Pancreas (tissue), 10 donors: ENCODE results near the gene AZU1. TPM values are rescaled to one million over a fixed set of nuclear protein-coding genes. Genes with fewer than 3 reads are reported as not detected.

Experiments used
- ATAC-seq, 4 donors: fragments of 200-7000 bp; cut with Tn5 transposase; one replicate each; pipeline versions ENCODE4 v1.8.0 to v1.9.1; 2020; ENCODE audit warnings: mild to moderate bottlenecking in 4 of 4, moderate library complexity in 4 of 4
- DNase-seq, 6 donors: peaks; one replicate each; pipeline ENCODE4 v3.0.0-alpha.2; 2020
- FAIRE-seq: peaks from 2 replicates; lab custom pipeline; 2012; peaks lifted over from hg19 to GRCh38; lab: Jason Lieb, UNC
- H3K27ac ChIP-seq, 4 donors: fragments of 200-600 bp; sonication (generic); 1 replicate in 3 of 4; 2 replicates in 1 of 4; pipeline versions ENCODE4 v1.5.0 to v1.8.0; 2020
- H3K27me3 ChIP-seq, 4 donors: fragments of 200-600 bp; one replicate each; pipeline ENCODE4 v1.8.0; 2021
- H3K36me3 ChIP-seq, 3 donors: fragments of 200-600 bp; sonication (generic) in 1 of 3; one replicate each; pipeline versions ENCODE4 v1.5.0 to v1.8.0; 2020 to 2021
- H3K4me1 ChIP-seq, 3 donors: fragments of 200-600 bp; one replicate each; pipeline ENCODE4 v1.8.0; 2021
- H3K4me3 ChIP-seq, 4 donors: fragments of 200-600 bp; sonication (generic) in 2 of 4; one replicate each; pipeline versions ENCODE4 v1.5.0 to v1.8.0; 2020 to 2021
- H3K9me3 ChIP-seq, 4 donors: fragments of 200-600 bp; one replicate each; pipeline ENCODE4 v1.8.0; 2021
- CTCF ChIP-seq, 4 donors: fragments of 200-600 bp; sonication (generic) in 3 of 4; IDR thresholded peaks; one replicate each; pipeline versions ENCODE4 v1.5.0 to v1.8.0; 2021; ENCODE audit warnings: antibody characterized with exemption in 4 of 4
- WGBS, 2 donors: extraction: QIAGEN DNeasy Blood & Tissue Kit; methylation state at CpG; one replicate each; pipeline ENCODE4 v1.1.7; 2013; 5-methylcytosine and 5-hydroxymethylcytosine counted together
- intact Hi-C, 3 donors: fragments of 100-400 bp; cut with DNase I; formaldehyde crosslinking; loops; one replicate each; pipeline versions ENCODE4 v1.11.1 to v1.14.2; 2022
- polyA plus RNA-seq, 2 donors: library from polyadenylated mRNA; stranded (reverse); fragments of 200-250 nt; gene quantifications; one replicate each; pipeline ENCODE4 v1.2.3, GENCODE V29; 2013
- total RNA-seq, 6 donors: library from RNA; stranded (reverse); fragmentation: NEBNext Ultra II Directional in 4 of 6; extraction: Animal tissue kit (Norgen Biotek cat#: 25700) in 4 of 6; gene quantifications; one replicate each; pipeline versions ENCODE4 v1.2.1 to v1.2.4, GENCODE V29; 2021 to 2023
- donor health status: healthy with polysubstance abuse.
- donor health status: DM: no; HTN: no; CAD: no; lungs with moderate emphysema.
- donor health status: DM: no; HTN: no; CAD: no.
- donor health status: control.
- donor health status: control.
- donor health status: Bipolar disorder and iron deficiency.
- donor health status: DM: yes; HTN: yes; CAD: no.
- donor health status: DM: no; HTN: no; CAD: no.
- donor health status: DM: no; HTN: no; CAD: no.
- donor health status: DM: yes; HTN: yes; CAD: no.

AZU1 gene
- total and polyA plus RNA-seq, 8 donors, result 0.35 TPM; not detected in 7

GRCh38 chr19:872266-872951 lies 44.8 kb downstream of the AZU1 start:
- ATAC-seq, result peak in 1 of 4 donors; percentile 43
- no peaks in the 10 kb centered on the region for H3K9me3 ChIP-seq
- H3K4me3 ChIP-seq, result no peak overlapping the region
- no peaks in the 10 kb centered on the region for H3K27me3 ChIP-seq
- H3K4me1 ChIP-seq, result no peaks in the 10 kb centered on the region
- 84 to 90% methylated on average over 27 of the region's 27 CpGs for WGBS, 2 donors
- no peak for FAIRE-seq
- peak in 2 of 6 donors; percentile 58 to 83 for DNase-seq
- TF ChIP-seq CTCF (IDR thresholded peaks at IDR 0.05), result no peak
- H3K27ac ChIP-seq, result no peak overlapping the region
- intact Hi-C loops, result no loop called here
- H3K36me3 ChIP-seq, result peaks cover 0 to 33% (median 4%) of the 10 kb centered on the region in 3 donors

- DNase-seq, result no peak
- TF ChIP-seq CTCF (IDR thresholded peaks at IDR 0.05), result no peak
- FAIRE-seq, result no peak
- H3K4me1 ChIP-seq, result no peaks in the 10 kb centered on the region
- H3K9me3 ChIP-seq, result no peaks in the 10 kb centered on the region
- H3K27ac ChIP-seq, result no peak overlapping the region
- peaks cover 0 to 29% (median 4%) of the 10 kb centered on the region in 3 donors for H3K36me3 ChIP-seq
- H3K4me3 ChIP-seq, result no peak overlapping the region
- H3K27me3 ChIP-seq, result no peaks in the 10 kb centered on the region
- intact Hi-C loops, result no loop called here
- ATAC-seq, result no peak
- WGBS, 2 donors, result 81 to 100% methylated on average over 4 to 13 of the region's 13 CpGs
These were observed 45.4 kb downstream of the AZU1 start for GRCh38 chr19:873084-873483.

- intact Hi-C loops, result no loop called here
- Histone ChIP-seq H3K36me3 (peaks cover 0 to 24% (median 0%) of the 10 kb centered on the region in 3 donors), H3K4me3 (no peak overlapping the region), H3K27ac (no peak overlapping the region), H3K4me1 (no peaks in the 10 kb centered on the region), H3K9me3 (no peaks in the 10 kb centered on the region), H3K27me3 (no peaks in the 10 kb centered on the region)
- FAIRE-seq (no peak), DNase-seq (peak in 1 of 6 donors; percentile 59), ATAC-seq (no peak)
- WGBS, 2 donors, result 90 to 95% methylated on average over 20 to 22 of the region's 22 CpGs
- no peak for TF ChIP-seq CTCF (IDR thresholded peaks at IDR 0.05)
These were observed 46.0 kb downstream of the AZU1 start for GRCh38 chr19:873561-874041.

- H3K4me1 ChIP-seq, result no peaks in the 10 kb centered on the region
- ATAC-seq (no peak), DNase-seq (peak in 2 of 6 donors; percentile 56 to 64), FAIRE-seq (no peak)
- no peak overlapping the region for H3K27ac ChIP-seq
- H3K27me3 ChIP-seq, result no peaks in the 10 kb centered on the region
- H3K9me3 ChIP-seq, result no peaks in the 10 kb centered on the region
- intact Hi-C loops, result no loop called here
- peaks cover 0 to 28% (median 0%) of the 10 kb centered on the region in 3 donors for H3K36me3 ChIP-seq
- no peak for TF ChIP-seq CTCF (IDR thresholded peaks at IDR 0.05)
- no peak overlapping the region for H3K4me3 ChIP-seq
- WGBS, 2 donors, result 93 to 96% methylated on average over 28 of the region's 28 CpGs
These were observed 47.7 kb downstream of the AZU1 start for GRCh38 chr19:875265-875879.

GRCh38 chr19:876089-876488 lies 48.5 kb downstream of the AZU1 start:
- Histone ChIP-seq H3K27me3 (no peaks in the 10 kb centered on the region), H3K27ac (no peak overlapping the region), H3K4me3 (no peak overlapping the region), H3K4me1 (no peaks in the 10 kb centered on the region), H3K36me3 (peaks cover 0 to 35% (median under 1%) of the 10 kb centered on the region in 3 donors), H3K9me3 (no peaks in the 10 kb centered on the region)
- ATAC-seq (no peak), FAIRE-seq (no peak), DNase-seq (no peak)
- TF ChIP-seq CTCF (IDR thresholded peaks at IDR 0.05), result no peak
- intact Hi-C loops, result no loop called here
- WGBS, 2 donors, result 87 to 89% methylated on average over 18 of the region's 18 CpGs
